Activated T-cell treated with anti-CD3 and anti-CD28 coated beads, Interleukin-2, amount 50 U/mL, for 4 hours (primary cell): Measurements from ENCODE around the gene TCERG1L. TPM values are rescaled to one million over a fixed set of nuclear protein-coding genes. Genes with fewer than 3 reads are reported as not detected.
"Not testable (repeated sequence)": the region's sequence is repeated elsewhere in the genome, so short reads cannot be mapped to it uniquely, and the experiment has no call there.

Experiments used
- ATAC-seq, 2 donors: fragments of 200-7000 bp; cut with Tn5 transposase; one replicate each; pipeline ENCODE4 v1.10.0; 2021
- DNase-seq: peaks from one replicate; pipeline ENCODE4 v3.0.0-alpha.2; 2020
- H3K27me3 Mint-ChIP-seq: one replicate; pipeline ENCODE4 v1.8.0; 2021; ENCODE audit warnings: low read depth, mixed read lengths
- H3K36me3 Mint-ChIP-seq: one replicate; pipeline ENCODE4 v1.8.0; 2022; ENCODE audit warnings: mixed read lengths; ENCODE audit not compliant: insufficient read depth
- H3K4me1 Mint-ChIP-seq: one replicate; pipeline ENCODE4 v1.8.0; 2021; ENCODE audit warnings: low read depth, mixed read lengths
- H3K4me3 Mint-ChIP-seq: one replicate; pipeline ENCODE4 v1.8.0; 2021; ENCODE audit warnings: mild to moderate bottlenecking, moderate library complexity, mixed read lengths
- H3K9me3 Mint-ChIP-seq: one replicate; pipeline ENCODE4 v1.8.0; 2021; ENCODE audit warnings: mixed read lengths
- total RNA-seq, 3 donors: library from RNA; stranded (reverse); gene quantifications; one replicate each; pipeline ENCODE4 v1.2.1, GENCODE V29; 2021

The TCERG1L gene
- total RNA-seq, 3 donors from 2014 or later = 0.11 to 0.13 TPM; not detected in 1

DNA sequence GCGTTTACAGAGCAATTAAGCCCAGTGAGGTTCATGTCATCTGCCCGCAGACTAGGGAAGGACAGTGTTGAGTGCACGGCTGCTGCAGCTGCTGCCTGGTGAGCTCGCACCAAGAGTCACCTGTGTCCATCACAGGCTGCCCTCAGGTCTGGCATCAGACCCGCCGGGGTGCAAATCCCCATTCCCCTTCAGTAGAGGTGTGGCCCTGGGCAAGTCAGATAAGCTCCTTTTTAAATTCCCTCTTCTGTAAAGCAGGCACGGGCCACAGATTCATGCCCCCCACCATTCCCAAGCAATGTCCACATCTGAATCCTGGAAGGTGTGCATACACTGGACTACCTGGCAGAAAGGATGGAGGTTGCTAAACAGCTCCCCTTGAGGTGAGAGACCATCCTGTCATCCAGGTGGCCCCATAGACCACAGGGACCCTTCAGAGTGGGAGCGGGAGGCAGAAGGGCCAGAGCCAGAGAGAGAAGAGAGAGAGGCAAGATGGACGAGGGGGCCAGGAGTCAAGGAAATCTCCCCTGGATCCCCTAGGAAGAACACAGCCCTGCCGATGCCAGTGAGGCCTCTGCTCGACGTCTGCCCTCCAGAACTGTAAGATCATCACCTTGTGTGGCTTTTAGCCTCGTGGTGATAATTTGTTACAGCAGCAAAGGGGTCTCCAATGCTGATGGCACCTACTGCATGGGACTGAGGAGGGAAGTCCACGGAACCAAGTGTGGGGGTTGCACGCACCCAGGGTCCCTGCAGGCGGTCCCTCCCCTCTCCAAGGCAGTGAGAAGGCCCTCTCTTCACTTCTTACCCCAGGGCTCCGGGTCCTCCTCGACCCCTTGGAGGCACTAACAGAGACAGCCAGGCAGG is 168.8 kb downstream of the TCERG1L start:
- Mint-ChIP-seq H3K9me3 (no peaks in the 10 kb centered on the region), H3K36me3 (no peaks in the 10 kb centered on the region), H3K4me1 (no peaks in the 10 kb centered on the region), H3K27me3 (no peaks in the 10 kb centered on the region), H3K4me3 (no peak overlapping the region)
- no peak for ATAC-seq
- no peak for DNase-seq

- no peak overlapping the region for H3K4me3 Mint-ChIP-seq
- DNase-seq (no peak), ATAC-seq (no peak)
- no peaks in the 10 kb centered on the region for H3K9me3 Mint-ChIP-seq
- no peaks in the 10 kb centered on the region for H3K4me1 Mint-ChIP-seq
- no peaks in the 10 kb centered on the region for H3K36me3 Mint-ChIP-seq
- H3K27me3 Mint-ChIP-seq = no peaks in the 10 kb centered on the region
Observed at GRCh38 chr10:131141645-131142516, 169.6 kb downstream of the TCERG1L start.

DNA sequence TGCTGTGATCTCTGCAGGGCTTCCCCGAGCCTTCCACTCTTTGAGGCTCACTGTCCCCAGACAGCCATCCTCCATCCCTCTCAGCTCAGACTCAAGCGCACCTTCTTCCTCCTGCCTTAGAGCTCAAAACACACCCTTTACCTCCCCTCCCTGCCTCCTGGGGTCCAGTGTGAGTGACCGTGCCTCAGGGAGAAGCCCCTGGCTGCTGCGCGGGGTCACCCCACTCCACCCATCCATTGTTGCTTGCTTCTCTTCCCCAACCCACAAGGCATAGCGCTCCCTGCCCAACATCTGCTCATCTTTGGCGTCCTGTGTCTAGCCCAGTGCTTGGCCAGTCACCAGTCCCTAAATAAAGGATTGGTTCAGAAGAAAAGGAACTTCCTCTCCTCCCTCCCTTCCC is 170.3 kb downstream of the TCERG1L start:
- ATAC-seq (no peak), DNase-seq (no peak)
- Mint-ChIP-seq H3K4me1 (no peaks in the 10 kb centered on the region), H3K36me3 (no peaks in the 10 kb centered on the region), H3K27me3 (no peaks in the 10 kb centered on the region), H3K4me3 (no peak overlapping the region), H3K9me3 (no peaks in the 10 kb centered on the region)

DNA sequence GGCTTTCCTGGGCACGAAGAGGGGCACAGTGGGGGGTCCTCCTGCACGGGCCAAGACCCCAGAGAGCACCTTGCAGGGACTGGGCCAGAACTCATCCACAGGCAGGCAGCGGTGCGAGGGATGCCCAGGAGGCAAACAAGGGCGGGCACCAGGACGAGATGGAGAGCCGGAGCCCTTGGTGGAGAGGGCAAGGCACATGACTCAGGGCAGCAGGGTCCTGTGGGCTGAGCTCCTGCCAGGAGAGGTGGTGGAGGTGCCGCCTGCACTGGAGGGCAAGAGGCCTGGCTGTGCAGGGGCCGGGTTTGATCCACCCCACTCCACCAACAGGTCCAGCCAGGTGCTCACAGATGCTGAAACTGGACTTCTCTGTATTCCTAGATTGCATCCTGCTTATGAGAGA is 170.9 kb downstream of the TCERG1L start:
- no peaks in the 10 kb centered on the region for H3K9me3 Mint-ChIP-seq
- no peak overlapping the region for H3K4me3 Mint-ChIP-seq
- ATAC-seq (no peak), DNase-seq (no peak)
- no peaks in the 10 kb centered on the region for H3K27me3 Mint-ChIP-seq
- no peaks in the 10 kb centered on the region for H3K4me1 Mint-ChIP-seq
- H3K36me3 Mint-ChIP-seq = no peaks in the 10 kb centered on the region

DNA sequence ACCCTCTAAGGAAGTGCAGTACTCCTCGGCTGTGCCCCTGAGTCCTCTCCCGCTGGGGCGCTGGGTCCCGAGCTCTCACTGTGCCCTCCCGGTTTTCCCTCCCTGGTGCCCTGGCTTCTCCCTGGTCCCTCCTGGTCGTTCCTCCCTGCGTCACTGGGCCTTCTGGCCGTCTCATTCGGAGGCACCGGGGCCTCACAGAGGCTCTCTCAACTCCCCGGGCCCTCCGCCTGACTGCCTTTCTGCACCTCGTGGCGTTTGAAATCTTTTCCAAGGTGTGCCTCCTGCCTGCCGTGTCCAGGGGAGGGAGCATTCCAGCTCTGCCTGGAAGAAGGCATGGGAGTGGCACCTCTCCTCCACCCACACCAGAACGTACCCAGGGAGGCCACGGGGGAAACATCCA is 174.3 kb downstream of the TCERG1L start:
- DNase-seq = no peak
- Mint-ChIP-seq H3K27me3 (no peaks in the 10 kb centered on the region), H3K36me3 (no peaks in the 10 kb centered on the region), H3K9me3 (no peaks in the 10 kb centered on the region), H3K4me3 (no peak overlapping the region), H3K4me1 (no peaks in the 10 kb centered on the region)
- no peak for ATAC-seq

GRCh38 chr10:131136336-131136735 is 175.2 kb downstream of the TCERG1L start:
- not testable (repeated sequence) for H3K36me3 Mint-ChIP-seq, ATAC-seq, H3K9me3 Mint-ChIP-seq, H3K4me3 Mint-ChIP-seq, DNase-seq, H3K4me1 Mint-ChIP-seq, H3K27me3 Mint-ChIP-seq

GRCh38 chr10:131135716-131136115 is 175.8 kb downstream of the TCERG1L start:
- Mint-ChIP-seq H3K27me3 (no peaks in the 10 kb centered on the region), H3K4me3 (no peak overlapping the region), H3K36me3 (no peaks in the 10 kb centered on the region), H3K9me3 (no peaks in the 10 kb centered on the region), H3K4me1 (no peaks in the 10 kb centered on the region)
- ATAC-seq (no peak), DNase-seq (no peak)

DNA sequence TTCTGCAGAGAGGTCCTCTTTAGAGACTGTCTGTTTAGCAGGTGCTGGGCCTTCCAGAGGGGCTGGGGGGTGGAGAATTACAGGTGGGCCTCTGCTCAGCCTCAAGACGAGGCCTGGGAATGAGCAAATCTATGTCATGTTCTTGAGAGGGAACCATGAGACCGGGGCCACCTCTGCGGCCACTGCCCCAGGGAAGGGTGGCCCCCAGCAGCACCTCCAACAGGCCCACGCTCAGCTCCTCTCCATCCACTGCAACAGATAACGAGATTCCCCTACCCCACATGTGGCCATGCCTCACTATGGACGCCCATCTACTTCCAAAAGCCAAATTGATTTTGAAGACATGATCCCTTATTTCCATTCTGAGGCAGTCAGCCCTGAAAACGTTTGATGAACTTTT is 176.9 kb downstream of the TCERG1L start:
- DNase-seq (no peak), ATAC-seq (no peak)
- H3K27me3 Mint-ChIP-seq = no peaks in the 10 kb centered on the region
- no peaks in the 10 kb centered on the region for H3K4me1 Mint-ChIP-seq
- no peak overlapping the region for H3K4me3 Mint-ChIP-seq
- peaks cover under 1% of the 10 kb centered on the region for H3K9me3 Mint-ChIP-seq
- H3K36me3 Mint-ChIP-seq = no peaks in the 10 kb centered on the region

DNA sequence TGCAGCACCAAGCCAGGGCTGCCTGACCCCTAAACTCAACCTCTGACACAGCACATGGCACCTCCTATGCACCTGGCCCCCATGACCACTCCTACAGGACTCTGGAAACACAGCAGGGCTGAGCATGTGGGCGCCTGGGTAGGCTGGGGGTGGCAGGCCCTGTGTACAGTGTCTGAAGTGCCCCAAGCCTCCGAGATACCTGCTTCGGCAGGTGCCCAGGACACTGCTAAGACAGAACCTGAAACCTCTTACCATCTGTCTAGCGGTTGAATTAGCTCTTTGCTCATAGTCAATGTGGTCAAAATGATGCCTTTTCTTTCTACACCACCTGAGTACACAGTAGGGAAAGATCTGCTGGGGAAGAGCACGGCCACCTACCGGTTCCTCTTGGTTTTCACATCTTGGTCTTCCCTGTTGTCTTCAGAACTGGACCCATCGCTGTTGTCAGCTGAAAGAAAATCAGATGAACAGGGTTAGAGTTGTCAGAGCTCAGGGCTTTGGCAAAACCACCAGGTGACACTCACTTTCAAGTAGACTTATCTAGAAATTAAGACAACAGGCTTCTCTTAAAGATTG is 177.4 kb downstream of the TCERG1L start:
- H3K4me1 Mint-ChIP-seq = no peaks in the 10 kb centered on the region
- no peaks in the 10 kb centered on the region for H3K27me3 Mint-ChIP-seq
- no peaks in the 10 kb centered on the region for H3K36me3 Mint-ChIP-seq
- peaks cover 3% of the 10 kb centered on the region for H3K9me3 Mint-ChIP-seq
- ATAC-seq (no peak), DNase-seq (no peak)
- H3K4me3 Mint-ChIP-seq = no peak overlapping the region

DNA sequence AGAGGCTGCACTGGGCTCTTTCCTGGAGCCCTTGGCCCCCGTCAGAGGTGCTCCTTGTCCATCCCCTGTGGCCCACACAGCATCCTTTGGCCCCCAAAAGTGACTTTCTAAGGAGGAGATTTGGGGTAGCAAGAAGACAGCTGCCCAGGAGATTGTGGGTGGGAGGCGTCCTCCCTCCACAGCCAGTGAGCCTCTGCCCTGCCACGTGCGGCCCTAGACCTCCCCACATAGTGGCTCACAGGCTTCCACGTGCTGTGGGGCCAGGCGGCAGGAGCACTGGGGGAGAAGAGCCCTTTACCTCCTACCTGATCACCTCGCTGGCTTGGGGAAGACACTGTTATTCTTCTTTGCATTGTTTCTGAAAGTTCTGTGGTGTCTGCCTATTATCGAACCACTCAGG is 178.8 kb downstream of the TCERG1L start:
- no peaks in the 10 kb centered on the region for H3K4me1 Mint-ChIP-seq
- H3K27me3 Mint-ChIP-seq = no peaks in the 10 kb centered on the region
- no peak overlapping the region for H3K4me3 Mint-ChIP-seq
- ATAC-seq = no peak
- no peaks in the 10 kb centered on the region for H3K36me3 Mint-ChIP-seq
- no peak for DNase-seq
- peaks cover 3% of the 10 kb centered on the region for H3K9me3 Mint-ChIP-seq

DNA sequence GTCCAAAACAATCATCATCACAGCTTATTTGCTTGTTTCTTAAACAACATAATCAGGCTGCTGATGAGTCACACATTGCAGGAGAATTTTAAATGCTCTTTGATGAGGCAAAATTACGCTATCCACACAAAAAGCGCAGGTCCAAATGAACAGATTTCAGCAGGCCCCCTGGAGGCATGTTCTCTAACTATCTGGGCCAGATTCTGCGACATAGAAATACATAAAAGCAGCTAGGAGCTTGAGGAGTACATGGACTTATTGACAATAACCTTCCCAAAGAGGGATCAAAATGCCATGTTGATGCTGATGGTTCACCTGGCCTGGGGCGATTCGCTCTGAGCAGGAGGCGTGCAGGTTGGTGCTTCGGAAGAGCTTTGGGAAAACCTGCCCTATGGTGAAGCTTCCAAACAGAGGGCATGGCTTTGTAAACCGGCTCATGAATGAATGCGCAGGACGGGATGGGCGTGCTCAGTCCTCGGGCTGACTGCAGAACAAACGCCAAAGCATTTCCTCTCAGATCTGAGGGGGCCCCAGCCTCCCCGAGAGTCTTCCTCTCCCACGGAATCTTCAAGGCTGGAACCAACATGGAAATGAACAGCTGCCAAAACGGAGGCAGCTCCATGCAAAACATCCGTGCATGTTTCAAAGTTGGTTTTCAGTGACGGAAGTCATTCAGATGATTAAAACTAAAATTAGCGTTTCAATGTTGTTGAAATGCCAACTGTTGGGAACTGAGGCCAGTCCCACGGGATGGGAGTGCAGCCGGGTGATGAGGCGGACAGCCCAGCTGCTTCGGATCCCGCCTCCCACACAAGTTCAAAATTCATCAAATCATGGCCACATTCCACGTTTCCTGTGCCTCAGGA is 179.6 kb downstream of the TCERG1L start:
- H3K4me3 Mint-ChIP-seq = no peak overlapping the region
- H3K4me1 Mint-ChIP-seq = peaks cover under 1% of the 10 kb centered on the region
- H3K27me3 Mint-ChIP-seq = no peaks in the 10 kb centered on the region
- ATAC-seq (no peak), DNase-seq (no peak)
- H3K36me3 Mint-ChIP-seq = no peaks in the 10 kb centered on the region
- H3K9me3 Mint-ChIP-seq = peaks cover 3% of the 10 kb centered on the region

DNA sequence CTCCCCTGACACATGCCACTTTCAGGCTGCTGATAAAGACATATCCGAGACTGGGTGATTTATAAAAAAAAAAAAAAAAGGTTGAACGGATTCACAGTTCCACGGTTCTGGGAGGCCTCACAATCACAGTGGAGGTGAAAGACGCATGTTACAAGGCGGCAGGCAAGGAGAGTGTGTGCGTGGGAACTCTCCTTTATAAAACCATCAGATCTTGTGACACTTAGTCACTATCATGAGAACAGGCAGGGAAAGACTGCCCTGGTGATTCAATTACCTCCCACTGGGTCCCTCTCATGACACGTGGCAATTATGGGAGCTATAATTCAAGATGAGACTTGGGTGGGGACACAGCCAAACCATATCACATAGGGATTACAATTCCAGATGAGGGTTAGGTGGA is 181.5 kb downstream of the TCERG1L start:
- Mint-ChIP-seq H3K4me1 (peaks cover 2% of the 10 kb centered on the region), H3K36me3 (no peaks in the 10 kb centered on the region), H3K4me3 (no peak overlapping the region), H3K27me3 (no peaks in the 10 kb centered on the region), H3K9me3 (peaks cover 3% of the 10 kb centered on the region)
- DNase-seq (no peak), ATAC-seq (no peak)

GRCh38 chr10:131129544-131129943 is 182.0 kb downstream of the TCERG1L start:
- peaks cover 2% of the 10 kb centered on the region for H3K4me1 Mint-ChIP-seq
- ATAC-seq (no peak), DNase-seq (no peak)
- H3K9me3 Mint-ChIP-seq = peaks cover 3% of the 10 kb centered on the region
- no peak overlapping the region for H3K4me3 Mint-ChIP-seq
- no peaks in the 10 kb centered on the region for H3K36me3 Mint-ChIP-seq
- no peaks in the 10 kb centered on the region for H3K27me3 Mint-ChIP-seq

- Mint-ChIP-seq H3K4me3 (no peak overlapping the region), H3K36me3 (no peaks in the 10 kb centered on the region), H3K4me1 (peaks cover 2% of the 10 kb centered on the region), H3K27me3 (no peaks in the 10 kb centered on the region), H3K9me3 (peaks cover 3% of the 10 kb centered on the region)
- ATAC-seq (no peak), DNase-seq (no peak)
Observed at GRCh38 chr10:131128731-131129130, 182.8 kb downstream of the TCERG1L start.
